Measurements from ENCODE around the gene CD63.

The CD63 gene

GRCh38 chr12:55692631-55693322 lies 36.0 kb downstream of the CD63 start:
- DNase-seq (ENCODE audit: low read depth in 2 of 2, low spot score in 1 of 2), result no peak

- DNase-seq (ENCODE audit: low read depth in 2 of 2, low spot score in 1 of 2), result no peak
Measured at GRCh38 chr12:55688716-55689655, 39.8 kb downstream of the CD63 start.

GRCh38 chr12:55687746-55688145 lies 41.1 kb downstream of the CD63 start:
- no peak for DNase-seq (ENCODE audit: low read depth in 2 of 2, low spot score in 1 of 2)

GRCh38 chr12:55686366-55687010 lies 42.3 kb downstream of the CD63 start:
- DNase-seq (ENCODE audit: low read depth in 2 of 2, low spot score in 1 of 2), result no peak

GRCh38 chr12:55685671-55686070 lies 43.1 kb downstream of the CD63 start:
- no peak for DNase-seq (ENCODE audit: low read depth in 2 of 2, low spot score in 1 of 2)

- DNase-seq (ENCODE audit: low read depth in 2 of 2, low spot score in 1 of 2), result no peak
Measured at GRCh38 chr12:55684761-55685370, 43.9 kb downstream of the CD63 start.

GRCh38 chr12:55683676-55684075 lies 45.1 kb downstream of the CD63 start:
- no peak for DNase-seq (ENCODE audit: low read depth in 2 of 2, low spot score in 1 of 2)

- DNase-seq (ENCODE audit: low read depth in 2 of 2, low spot score in 1 of 2), result no peak
Measured at GRCh38 chr12:55682087-55682796, 46.6 kb downstream of the CD63 start.

- no peak for DNase-seq (ENCODE audit: low read depth in 2 of 2, low spot score in 1 of 2)
Measured at GRCh38 chr12:55681142-55682077, 47.4 kb downstream of the CD63 start.

- no peak for DNase-seq (ENCODE audit: low read depth in 2 of 2, low spot score in 1 of 2)
Measured at GRCh38 chr12:55679691-55680090, 49.1 kb downstream of the CD63 start.

GRCh38 chr12:55676707-55677106 lies 52.1 kb downstream of the CD63 start:
- no peak for DNase-seq (ENCODE audit: low read depth in 2 of 2, low spot score in 1 of 2)

- no peak for DNase-seq (ENCODE audit: low read depth in 2 of 2, low spot score in 1 of 2)
Measured at GRCh38 chr12:55675666-55676065, 53.1 kb downstream of the CD63 start.
